Lower lobe of right lung (tissue), 2 donors: ENCODE measurements around the gene JUNB. TPM values are rescaled to one million over a fixed set of nuclear protein-coding genes. Genes with fewer than 3 reads are reported as not detected.

Experiments
- ATAC-seq, 2 donors: fragments of 200-7000 bp; cut with Tn5 transposase; one replicate each; pipeline ENCODE4 v1.9.1; 2020 to 2022; ENCODE audit warnings: mild to moderate bottlenecking in 2 of 2, moderate library complexity in 2 of 2
- DNase-seq: peaks from one replicate; pipeline ENCODE4 v3.0.0-alpha.2; 2020
- H3K27ac ChIP-seq: fragments of 200-600 bp; one replicate; pipeline ENCODE4 v1.8.0; 2022
- H3K27me3 ChIP-seq: fragments of 200-600 bp; one replicate; pipeline ENCODE4 v1.8.0; 2022; ENCODE audit warnings: low read depth
- H3K36me3 ChIP-seq: fragments of 200-600 bp; one replicate; pipeline ENCODE4 v1.8.0; 2022; ENCODE audit warnings: mild to moderate bottlenecking
- H3K4me1 ChIP-seq: fragments of 200-600 bp; one replicate; pipeline ENCODE4 v1.8.0; 2022
- H3K4me3 ChIP-seq: fragments of 200-600 bp; one replicate; pipeline ENCODE4 v1.8.0; 2022; ENCODE audit warnings: mild to moderate bottlenecking
- H3K9me3 ChIP-seq: fragments of 200-600 bp; one replicate; pipeline ENCODE4 v1.8.0; 2022
- CTCF ChIP-seq: fragments of 200-600 bp; IDR thresholded peaks from one replicate; pipeline ENCODE4 v1.8.0; 2022; ENCODE audit warnings: antibody characterized with exemption, mild to moderate bottlenecking
- intact Hi-C: fragments of 100-400 bp; cut with DNase I; formaldehyde crosslinking; loops from one replicate; pipeline ENCODE4 v1.11.0; 2022
- total RNA-seq: library from RNA; stranded (reverse); fragmentation: NEBNext Ultra II Directional; extraction: Animal tissue kit (Norgen Biotek cat#: 25700); gene quantifications from one replicate; pipeline ENCODE4 v1.2.1, GENCODE V29; 2021
- donor health status: DM: no; HTN: yes; CAD: no; lungs with severe emphysema.

Gene JUNB
- total RNA-seq, 1 donor from 2014 or later: 131 TPM

- no peak for TF ChIP-seq CTCF
- peaks cover 21% of the 10 kb centered on the region for H3K27me3 ChIP-seq
- intact Hi-C loops: no loop called here
- ATAC-seq (no peak), DNase-seq (no peak)
- H3K27ac ChIP-seq: no peak within 1 kb of the TSS
- peaks cover 16% of the 10 kb centered on the region for H3K36me3 ChIP-seq
- peaks cover 4% of the 10 kb centered on the region for H3K9me3 ChIP-seq
- H3K4me1 ChIP-seq: peaks cover 6% of the 10 kb centered on the region
- no peak within 1 kb of the TSS for H3K4me3 ChIP-seq
Measured at GRCh38 chr19:12751635-12752034, 39.7 kb upstream of the JUNB start, which contains the start of gene BEST2. TSS of gene BEST2 (plus strand) at chr19:12751791. CDS start at chr19:12752593, 802 bp downstream.

GRCh38 chr19:12752056-12752781, 39.1 kb upstream of the JUNB start:
- intact Hi-C loops: no loop called here
- Histone ChIP-seq H3K27ac (no peak overlapping the region), H3K4me3 (no peak overlapping the region), H3K9me3 (peaks cover 4% of the 10 kb centered on the region), H3K36me3 (peaks cover 11% of the 10 kb centered on the region), H3K4me1 (peaks cover 9% of the 10 kb centered on the region), H3K27me3 (peaks cover 21% of the 10 kb centered on the region)
- no peak for ATAC-seq
- DNase-seq: no peak
- TF ChIP-seq CTCF: no peak

- intact Hi-C loops: no loop called here
- no peak for ATAC-seq
- peaks cover 16% of the 10 kb centered on the region for H3K4me1 ChIP-seq
Measured at GRCh38 chr19:12754465-12755196, 36.7 kb upstream of the JUNB start.

GRCh38 chr19:12756150-12756883, 35.0 kb upstream of the JUNB start:
- Histone ChIP-seq H3K27me3 (peaks cover 2% of the 10 kb centered on the region), H3K36me3 (no peaks in the 10 kb centered on the region), H3K4me1 (peaks cover 11% of the 10 kb centered on the region), H3K27ac (no peak overlapping the region), H3K4me3 (no peak overlapping the region), H3K9me3 (no peaks in the 10 kb centered on the region)
- ATAC-seq: no peak
- no peak for DNase-seq
- intact Hi-C loops: no loop called here
- TF ChIP-seq CTCF: no peak

More at GRCh38 chr19:12754465-12755196, 36.7 kb upstream of the JUNB start:
- peaks cover 15% of the 10 kb centered on the region for H3K27me3 ChIP-seq
- no peak for TF ChIP-seq CTCF
- H3K4me3 ChIP-seq: no peak overlapping the region
- no peak for DNase-seq
- no peaks in the 10 kb centered on the region for H3K9me3 ChIP-seq
- no peaks in the 10 kb centered on the region for H3K36me3 ChIP-seq
- no peak overlapping the region for H3K27ac ChIP-seq

- peaks cover 5% of the 10 kb centered on the region for H3K36me3 ChIP-seq
- peaks cover 11% of the 10 kb centered on the region for H3K4me1 ChIP-seq
- ATAC-seq (peak; percentile 87 to 89), DNase-seq (peak; percentile 81)
- no peaks in the 10 kb centered on the region for H3K9me3 ChIP-seq
- H3K27ac ChIP-seq: peak overlapping the region; percentile 19
- H3K4me3 ChIP-seq: peak overlapping the region; percentile 44
- intact Hi-C loops: no loop called here
- TF ChIP-seq CTCF: peak; percentile 97
- H3K27me3 ChIP-seq: no peaks in the 10 kb centered on the region
Measured at GRCh38 chr19:12757544-12758274, 33.6 kb upstream of the JUNB start.
